Measurements from ENCODE around the gene CBFA2T3. TPM values are rescaled to one million over a fixed set of nuclear protein-coding genes. Genes with fewer than 3 reads are reported as not detected.

Gene CBFA2T3
- total RNA-seq, 1 donor from 2014 or later: 11.5 TPM

- no peak for DNase-seq
- intact Hi-C loops (cut with micrococcal nuclease): no loop called here
- ATAC-seq: no peak
Observed at GRCh38 chr16:89001117-89002027, 24.4 kb upstream of the CBFA2T3 start.

- DNase-seq (no peak), ATAC-seq (no peak)
- intact Hi-C loops (cut with micrococcal nuclease): no loop called here
Observed at GRCh38 chr16:89000207-89000959, 23.4 kb upstream of the CBFA2T3 start.

- DNase-seq (no peak), ATAC-seq (no peak)
- intact Hi-C loops (cut with micrococcal nuclease): no loop called here
Observed at GRCh38 chr16:88999457-89000206, 22.6 kb upstream of the CBFA2T3 start.

- intact Hi-C loops (cut with micrococcal nuclease): no loop called here
- ATAC-seq: no peak
- DNase-seq: no peak
Observed at GRCh38 chr16:88995746-88996535, 18.9 kb upstream of the CBFA2T3 start.

- DNase-seq (no peak), ATAC-seq (no peak)
- intact Hi-C loops (cut with micrococcal nuclease): no loop called here
Observed at GRCh38 chr16:88995194-88995593, 18.2 kb upstream of the CBFA2T3 start.

GRCh38 chr16:88994695-88995094 lies 17.7 kb upstream of the CBFA2T3 start:
- intact Hi-C loops (cut with micrococcal nuclease): no loop called here
- no peak for ATAC-seq
- DNase-seq: no peak

- no peak for ATAC-seq
- no peak for DNase-seq
- intact Hi-C loops (cut with micrococcal nuclease): no loop called here
Observed at GRCh38 chr16:88993946-88994600, 17.1 kb upstream of the CBFA2T3 start.

GRCh38 chr16:88993166-88993761 lies 16.3 kb upstream of the CBFA2T3 start:
- ATAC-seq (peak; percentile 61), DNase-seq (no peak)
- intact Hi-C loops (cut with micrococcal nuclease): no loop called here

GRCh38 chr16:88992351-88993165 lies 15.6 kb upstream of the CBFA2T3 start:
- DNase-seq (no peak), ATAC-seq (no peak)
- intact Hi-C loops (cut with micrococcal nuclease): no loop called here

GRCh38 chr16:88991813-88992350 lies 14.9 kb upstream of the CBFA2T3 start:
- no peak for ATAC-seq
- intact Hi-C loops (cut with micrococcal nuclease): no loop called here

GRCh38 chr16:88989852-88990547 lies 13.0 kb upstream of the CBFA2T3 start:
- intact Hi-C loops (cut with micrococcal nuclease): no loop called here
- DNase-seq (no peak), ATAC-seq (no peak)

More at GRCh38 chr16:88991813-88992350, 14.9 kb upstream of the CBFA2T3 start:
- DNase-seq: no peak

- intact Hi-C loops (cut with micrococcal nuclease): no loop called here
- DNase-seq (peak; percentile 14), ATAC-seq (no peak)
Observed at GRCh38 chr16:88988980-88989811, 12.2 kb upstream of the CBFA2T3 start.

- ATAC-seq (no peak), DNase-seq (no peak)
- intact Hi-C loops (cut with micrococcal nuclease): no loop called here
Observed at GRCh38 chr16:88985521-88985920, 8.5 kb upstream of the CBFA2T3 start.

GRCh38 chr16:88983771-88984687 lies 7.0 kb upstream of the CBFA2T3 start:
- intact Hi-C loops (cut with micrococcal nuclease): no loop called here
- DNase-seq: no peak

More at GRCh38 chr16:88983771-88984687, 7.0 kb upstream of the CBFA2T3 start:
- ATAC-seq: no peak
